GM21723 (cell line): ENCODE measurements around the gene SCAP.
"Not testable (repeated sequence)": the region's sequence is repeated elsewhere in the genome, so short reads cannot be mapped to it uniquely, and the experiment has no call there.

Source experiments
- ATAC-seq: cut with Tn5 transposase; IDR thresholded peaks from one replicate; pipeline ENCODE4 v1.9.1; 2021; ENCODE audit warnings: mild to moderate bottlenecking, moderate library complexity; ENCODE audit not compliant: unreplicated experiment

Gene SCAP

DNA sequence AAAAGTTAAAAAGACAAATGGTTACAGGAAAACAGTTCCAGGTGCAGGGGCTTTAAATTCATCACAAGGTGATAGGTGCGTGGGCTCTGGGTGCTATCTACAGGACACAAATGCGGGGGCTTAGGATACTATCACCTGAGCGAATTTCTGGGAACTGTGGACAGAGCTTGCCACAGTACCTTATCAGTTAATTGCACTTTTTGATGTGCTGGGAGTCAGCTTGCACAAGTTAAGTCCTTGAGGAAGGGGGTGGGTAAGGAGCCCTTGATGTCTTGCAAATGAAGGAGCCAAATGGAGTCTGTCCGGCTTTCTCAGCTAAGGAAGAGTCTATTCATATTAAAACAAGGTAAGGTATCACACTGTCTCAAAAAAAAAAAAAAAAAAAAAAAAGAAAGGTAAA, 6.0 kb upstream of the SCAP start:
- ATAC-seq = not testable (repeated sequence)

DNA sequence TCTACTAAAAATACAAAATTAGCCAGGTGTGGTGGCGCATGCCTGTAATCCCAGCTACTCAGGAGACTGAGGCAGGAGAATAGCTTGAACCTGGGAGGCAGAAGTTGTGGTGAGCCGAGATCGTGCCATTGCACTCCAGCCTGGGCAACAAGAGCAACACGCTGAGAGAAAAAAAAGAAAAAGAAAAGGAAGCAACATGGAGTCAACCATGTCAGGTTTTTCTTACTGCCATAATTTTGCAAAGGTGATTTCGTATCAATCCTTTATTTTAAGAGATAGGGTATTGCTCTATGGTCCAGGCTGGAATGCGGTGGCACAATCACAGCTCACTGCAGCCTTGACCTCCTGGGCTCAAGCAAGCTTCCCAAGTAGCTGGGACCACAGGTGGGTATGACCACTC, 4.5 kb upstream of the SCAP start:
- ATAC-seq = not testable (repeated sequence)

DNA sequence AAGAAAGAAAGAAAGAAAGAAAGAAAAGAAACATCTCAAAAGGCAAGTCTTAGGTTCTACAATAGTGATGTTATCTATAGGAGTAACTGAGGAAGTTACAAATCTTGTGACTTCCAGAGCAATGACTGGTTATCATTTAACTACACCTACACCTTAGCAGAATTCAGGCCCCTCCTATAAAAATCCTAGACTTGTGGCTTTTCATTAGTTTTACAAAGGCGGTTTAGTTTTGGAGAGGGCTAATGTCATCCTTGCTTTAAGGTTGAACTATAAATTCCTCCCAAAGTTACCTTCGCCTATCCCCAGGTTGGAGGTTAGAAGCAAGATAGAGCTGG, 4.1 kb upstream of the SCAP start:
- no peak for ATAC-seq

DNA sequence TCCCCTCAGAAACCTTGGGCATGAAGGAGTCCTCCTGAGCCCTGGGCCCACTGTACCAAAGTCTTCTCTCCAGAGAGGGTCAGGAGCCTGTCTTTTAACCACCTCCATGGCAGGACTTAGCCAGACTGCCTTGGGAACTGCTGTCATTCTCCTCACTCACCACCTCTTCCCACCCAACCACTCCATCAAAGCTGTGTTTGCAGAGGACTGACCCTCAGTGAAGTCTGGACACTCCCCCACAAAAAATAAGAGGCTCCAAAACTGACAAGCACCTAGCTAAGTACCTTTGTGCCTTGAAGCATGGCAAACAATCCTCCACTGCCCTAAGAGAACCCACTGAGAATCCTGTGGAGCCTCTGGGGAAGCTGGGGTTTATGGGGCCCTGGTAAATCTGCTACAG, 2.3 kb upstream of the SCAP start:
- ATAC-seq = no peak

DNA sequence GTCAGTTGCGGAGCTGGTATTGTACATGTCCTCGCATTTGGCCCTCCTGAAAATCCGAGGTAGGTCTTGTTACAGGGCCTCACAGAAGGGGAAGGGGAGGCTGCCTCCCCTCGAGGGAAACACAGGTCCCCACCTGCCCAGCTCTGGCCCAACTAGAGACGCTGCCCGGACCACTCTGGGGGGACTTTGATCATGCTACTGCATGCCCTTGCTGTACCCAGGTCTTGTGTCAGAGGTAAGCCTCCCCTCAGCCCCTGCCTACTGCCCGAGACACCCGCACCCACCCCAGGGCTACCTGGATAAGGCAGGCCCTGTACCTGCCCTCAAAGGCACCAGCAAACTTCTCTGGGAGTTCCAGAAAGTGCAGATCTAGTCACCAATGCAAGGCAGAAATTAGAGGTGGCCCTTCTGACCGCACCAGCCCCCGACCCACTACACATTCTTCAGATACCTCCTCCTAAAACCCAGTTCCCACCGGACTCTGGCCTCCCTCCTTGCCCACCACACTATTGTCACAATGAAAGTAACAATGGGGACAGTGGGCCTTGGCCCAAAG, 981 bp upstream of the SCAP start:
- ATAC-seq = no peak

DNA sequence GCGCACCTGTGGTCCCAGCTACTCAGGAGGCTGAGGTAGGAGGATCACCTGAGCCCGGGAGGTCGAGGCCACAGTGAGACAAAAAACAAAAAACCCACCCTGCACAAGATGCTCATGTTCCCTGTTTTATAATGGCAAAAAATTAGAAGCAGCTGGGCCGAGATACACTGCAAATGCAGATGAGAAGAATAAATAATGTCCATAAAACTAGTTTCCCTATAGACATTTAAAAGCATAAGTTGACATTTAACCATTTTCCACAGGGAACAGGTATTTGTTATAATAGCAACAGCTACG, 537 bp upstream of the SCAP start:
- ATAC-seq = no peak

DNA sequence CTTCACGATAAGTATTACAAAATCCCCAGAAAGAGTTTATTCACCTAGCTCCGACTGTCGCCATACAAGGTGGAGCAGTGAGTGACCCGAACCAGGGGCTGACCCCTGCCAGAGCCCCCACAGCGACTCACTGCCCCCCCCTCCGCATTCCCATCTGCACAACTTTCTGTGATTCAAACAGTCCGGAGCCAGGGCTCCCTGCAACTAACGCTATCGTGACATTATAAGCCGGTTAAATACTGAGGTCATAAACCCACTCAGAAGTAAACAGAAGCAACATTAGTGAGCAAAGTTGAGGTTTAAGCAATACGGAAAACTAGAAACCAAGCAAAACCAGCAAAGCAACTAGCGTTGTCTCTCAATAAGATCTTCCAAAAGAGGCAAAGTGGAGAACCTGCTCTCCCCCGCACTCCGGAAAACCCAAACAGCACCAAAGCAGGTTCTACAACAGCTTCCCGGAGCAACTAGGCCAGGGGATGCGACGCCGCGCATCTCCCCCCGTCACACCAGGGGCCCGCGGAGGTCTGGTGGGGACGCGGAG, 642 bp downstream of the SCAP start:
- ATAC-seq = no peak

DNA sequence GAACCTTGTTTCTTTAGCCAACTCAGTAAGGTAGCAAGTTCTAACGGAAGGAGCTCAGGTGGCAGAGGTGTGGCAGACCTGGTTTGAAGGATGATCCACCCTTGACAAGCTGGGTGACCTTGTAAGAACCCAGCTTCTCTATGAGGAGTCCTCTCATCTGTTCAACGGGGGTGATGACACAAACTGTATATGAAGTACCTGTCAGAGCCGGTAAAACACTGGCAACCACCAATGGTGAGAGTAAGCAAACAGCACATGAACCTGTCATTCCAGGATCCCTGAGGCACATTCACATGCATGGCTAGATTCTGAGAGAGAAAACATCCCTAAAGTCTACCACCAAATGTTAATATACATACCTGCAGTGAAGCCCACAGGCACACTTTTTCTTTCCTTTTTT, 2.4 kb downstream of the SCAP start:
- no peak for ATAC-seq

DNA sequence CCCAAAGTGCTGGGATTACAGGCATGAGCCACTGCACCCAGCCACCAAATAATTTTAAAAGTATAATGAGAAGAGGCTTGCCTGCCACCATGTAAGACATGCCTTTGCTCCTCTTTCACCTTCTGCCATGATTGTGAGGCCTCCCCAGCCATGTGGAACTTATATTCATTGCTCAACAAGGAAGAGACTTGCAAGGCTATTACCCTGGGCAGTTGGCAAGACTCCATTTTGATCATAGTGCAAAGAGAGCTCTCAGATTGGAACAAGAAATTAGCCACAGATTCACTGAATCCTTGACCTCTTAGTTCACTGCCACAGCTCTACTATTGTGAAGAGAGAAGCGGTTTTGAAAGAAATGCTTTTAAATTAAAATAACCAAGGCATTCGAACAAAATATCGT, 6.1 kb downstream of the SCAP start:
- no peak for ATAC-seq

DNA sequence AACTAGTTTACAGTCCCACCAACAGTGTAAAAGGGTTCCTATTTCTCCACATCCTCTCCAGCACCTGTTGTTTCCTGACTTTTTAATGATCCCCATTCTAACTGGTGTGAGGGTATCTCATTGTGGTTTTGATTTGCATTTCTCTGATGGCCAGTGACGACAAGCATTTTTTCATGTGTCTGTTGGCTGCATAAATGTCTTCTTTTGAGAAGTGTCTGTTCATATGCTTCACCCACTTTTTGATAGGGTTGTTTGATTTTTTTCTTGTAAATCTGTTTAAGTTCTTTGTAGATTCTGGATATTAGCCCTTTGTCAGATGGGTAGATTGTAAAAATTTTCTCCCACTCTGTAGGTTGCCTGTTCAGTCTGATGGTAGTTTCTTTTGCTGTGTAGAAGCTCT, 7.4 kb downstream of the SCAP start:
- ATAC-seq = not testable (repeated sequence)

DNA sequence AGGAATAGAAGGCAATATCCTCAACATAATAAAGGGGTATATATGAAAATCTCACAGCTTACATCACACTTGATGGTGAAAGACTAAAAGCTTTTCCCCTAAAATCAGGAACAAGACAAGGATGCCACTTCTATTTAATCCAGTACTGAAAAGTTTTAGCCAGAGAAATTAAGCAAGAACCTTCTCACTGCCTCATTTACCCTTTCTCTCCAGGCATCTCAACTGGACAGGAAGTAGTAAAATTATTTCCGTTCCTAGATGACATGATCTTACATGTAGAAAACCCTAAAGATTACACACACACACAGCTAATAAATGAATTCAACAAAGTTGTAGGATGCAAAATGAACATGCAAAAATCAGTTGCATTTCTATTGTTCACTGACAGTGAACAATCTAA, 11.2 kb downstream of the SCAP start:
- ATAC-seq = no peak

DNA sequence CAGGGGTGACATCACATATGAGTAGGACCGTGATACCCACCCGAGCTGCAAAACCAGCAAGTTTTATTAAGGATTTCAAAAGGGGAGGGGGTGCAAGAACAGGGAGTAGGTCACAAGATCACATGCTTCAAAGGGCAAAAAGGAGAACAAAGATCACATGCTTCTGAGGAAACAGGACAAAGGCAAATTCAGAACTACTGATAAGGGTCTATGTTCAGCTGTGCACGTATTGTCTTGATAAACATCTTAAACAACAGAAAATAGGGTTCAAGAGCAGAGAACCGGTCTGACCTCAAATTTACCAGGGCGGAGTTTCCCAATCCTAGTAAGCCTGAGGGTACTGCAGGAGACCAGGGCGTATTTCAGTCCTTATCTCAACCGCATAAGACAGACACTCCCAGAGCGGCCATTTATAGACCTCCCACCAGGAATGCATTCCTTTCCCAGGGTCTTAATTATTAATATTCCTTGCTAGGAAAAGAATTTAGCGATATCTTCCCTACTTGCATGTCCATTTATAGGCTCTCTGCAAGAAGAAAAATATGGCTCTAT, 16.1 kb downstream of the SCAP start:
- not testable (repeated sequence) for ATAC-seq

DNA sequence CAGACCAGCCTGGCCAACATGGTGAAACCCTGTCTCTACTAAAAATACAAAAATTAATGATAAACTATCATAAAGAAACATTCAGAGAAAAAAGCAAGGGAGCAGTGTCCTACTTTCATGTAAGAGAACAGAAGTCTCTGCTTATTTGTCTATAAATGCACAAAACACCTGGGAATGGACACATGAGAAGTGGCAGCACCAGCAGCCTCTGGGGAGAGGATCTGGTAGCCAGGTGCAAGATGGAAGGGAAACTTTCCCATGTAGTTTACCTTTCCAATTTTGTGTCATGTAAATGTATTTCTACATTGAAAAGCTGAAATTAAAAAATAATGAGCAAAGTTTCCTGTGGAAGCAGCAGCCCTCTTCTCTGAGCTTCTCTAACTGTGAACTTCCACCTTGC, 18.8 kb downstream of the SCAP start:
- ATAC-seq = no peak

DNA sequence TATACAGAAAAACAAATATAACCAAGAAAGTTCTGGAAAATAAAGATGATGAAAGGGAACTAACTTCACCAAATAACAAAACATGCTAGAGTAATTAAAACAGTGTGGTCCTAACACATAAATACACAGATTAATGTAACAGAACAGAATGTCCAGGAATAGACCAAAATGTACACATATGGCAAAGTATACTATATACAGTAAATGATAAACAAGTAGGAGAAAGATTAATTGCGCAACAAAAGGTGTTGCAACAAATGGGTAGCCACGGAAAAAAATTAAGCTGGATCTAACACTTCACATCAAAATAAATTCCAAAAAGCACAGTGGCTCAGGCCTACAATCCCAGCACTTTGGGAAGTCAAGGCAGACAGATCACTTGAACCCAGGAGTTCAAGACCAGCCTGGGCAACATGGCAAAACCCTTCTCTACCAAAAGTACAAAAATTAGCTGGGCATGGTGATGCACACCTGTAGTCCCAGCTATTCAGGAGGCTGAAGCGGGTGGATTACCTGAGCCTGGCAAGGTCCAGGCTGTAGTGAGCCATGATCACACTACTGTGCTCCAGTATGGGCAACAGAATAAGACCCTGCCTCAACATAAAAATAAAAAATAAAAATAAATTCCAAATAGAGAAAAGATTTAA, 19.8 kb downstream of the SCAP start:
- ATAC-seq = no peak

DNA sequence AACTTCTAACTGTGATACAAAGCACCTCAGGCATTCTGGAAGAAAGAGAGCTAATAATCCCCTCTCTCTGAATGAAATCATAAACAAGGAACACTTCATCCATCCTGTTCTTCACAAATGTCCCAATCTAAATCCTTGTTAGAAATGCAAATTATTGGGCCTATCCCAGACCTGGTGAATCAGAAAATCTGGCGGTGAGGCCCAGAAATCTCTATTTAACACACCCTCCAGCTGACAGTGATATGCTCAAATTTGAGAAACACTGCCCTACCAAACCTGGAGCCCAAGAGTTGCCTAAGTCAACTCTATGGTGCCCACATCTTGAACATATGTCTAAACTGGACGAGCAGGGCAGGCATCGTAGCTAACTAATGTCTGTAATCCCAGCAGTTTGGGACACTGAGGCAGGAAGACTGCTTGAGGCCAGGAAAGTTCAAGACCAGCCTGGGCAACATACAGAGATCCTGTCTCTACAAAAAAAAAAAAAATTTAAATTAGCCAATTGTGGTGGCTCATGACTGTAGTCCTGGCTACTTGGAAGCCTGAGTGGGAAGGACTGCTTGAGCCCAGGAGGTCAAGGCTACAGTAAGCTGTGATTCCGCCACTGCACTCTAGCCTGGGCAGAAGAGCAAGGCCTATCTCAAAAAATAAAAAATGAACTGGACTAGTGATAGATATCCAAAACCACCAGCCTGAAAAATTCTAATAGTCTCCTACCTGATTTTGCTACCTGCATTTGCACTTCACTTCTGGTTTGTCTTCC, 23.1 kb downstream of the SCAP start:
- no peak for ATAC-seq

DNA sequence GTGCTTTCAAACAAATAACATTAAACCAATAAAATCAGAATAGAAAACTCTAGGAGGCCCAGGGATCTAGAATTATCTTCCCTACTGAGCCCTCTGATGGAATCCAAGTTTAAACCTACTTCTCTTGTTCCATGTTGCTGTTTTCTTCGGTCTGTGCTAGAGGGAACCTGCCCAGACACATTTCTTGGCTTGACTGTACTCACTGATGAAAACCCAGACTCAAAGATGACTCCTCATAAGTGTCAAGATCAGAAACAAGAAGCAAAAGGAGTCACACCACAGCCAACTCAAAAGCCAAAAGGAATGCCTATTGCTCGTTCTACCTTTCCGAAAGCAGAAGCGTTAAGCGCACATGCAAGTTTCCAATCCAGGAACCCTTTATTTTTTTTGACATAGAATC, 31.6 kb downstream of the SCAP start:
- no peak for ATAC-seq

DNA sequence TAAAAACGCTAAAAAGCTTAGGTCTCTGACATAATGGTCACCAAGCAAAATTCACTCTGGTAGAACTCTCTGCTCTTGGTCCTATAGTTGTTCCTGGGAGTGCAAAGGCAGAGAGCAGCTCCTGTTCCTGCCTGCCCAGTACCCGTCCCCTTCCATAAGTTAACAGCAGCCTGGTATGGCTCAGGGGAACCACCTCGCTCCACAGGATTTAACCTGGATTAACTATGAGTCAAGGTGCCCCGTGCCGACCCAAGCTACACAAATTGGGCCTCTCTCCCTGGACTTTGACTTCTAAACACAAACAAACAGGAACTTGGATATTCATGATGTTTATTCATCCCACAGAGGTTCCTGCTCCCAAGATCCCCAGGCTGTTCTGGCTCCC, 32.1 kb downstream of the SCAP start:
- no peak for ATAC-seq

DNA sequence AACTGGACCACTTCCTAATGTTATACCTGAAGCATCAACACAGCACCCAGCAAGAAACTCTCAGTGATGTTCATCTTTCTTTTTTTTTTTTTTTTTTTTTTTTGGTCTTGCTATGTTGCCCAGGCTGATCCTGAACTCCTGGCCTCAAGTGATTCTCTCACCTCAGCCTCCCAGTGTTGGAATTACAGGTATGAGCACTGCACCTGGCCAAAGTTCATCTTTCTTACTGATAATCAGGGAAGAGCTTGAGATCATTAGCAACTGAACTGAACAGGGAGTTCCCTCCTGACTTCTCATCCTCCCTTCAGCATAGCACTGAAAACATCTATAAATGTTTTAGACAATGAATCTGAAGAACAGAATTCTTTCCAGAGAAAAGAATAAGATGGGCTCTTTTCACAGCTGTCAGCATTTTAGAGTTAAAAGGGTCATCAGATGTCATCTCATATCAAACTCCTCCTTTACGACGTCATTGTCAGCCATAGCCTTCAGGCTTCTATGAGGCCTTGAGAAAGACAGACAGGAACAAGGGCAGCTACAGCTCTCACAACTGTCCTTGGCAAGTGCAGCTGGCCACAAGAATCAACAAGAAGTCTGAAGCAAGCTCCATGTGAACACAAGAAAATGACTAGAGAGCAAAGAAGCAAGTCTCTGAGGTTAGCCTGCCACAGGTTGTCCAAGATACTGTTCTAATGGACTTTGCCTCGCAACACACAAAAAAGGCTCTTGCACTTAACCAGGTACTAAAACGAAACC, 33.8 kb downstream of the SCAP start:
- ATAC-seq = no peak

DNA sequence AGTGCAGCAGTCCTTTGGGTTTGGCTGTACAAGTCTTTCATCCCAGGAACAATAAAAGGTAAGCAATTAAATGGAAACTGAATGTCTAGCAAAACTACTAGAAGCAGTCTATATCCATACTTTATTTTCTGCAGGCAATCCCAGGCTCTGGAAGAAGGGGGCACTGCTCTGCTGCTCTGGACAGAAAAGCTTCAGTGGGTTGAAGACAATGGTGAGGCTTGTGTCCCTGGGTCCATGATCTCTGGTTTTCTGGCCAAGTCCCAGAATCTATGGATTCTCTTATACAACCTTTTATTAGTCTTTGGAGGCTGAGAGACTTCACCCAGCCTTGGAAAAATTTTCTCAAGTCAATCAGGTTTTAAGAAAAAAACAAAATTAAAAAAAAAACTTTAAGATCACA, 35.6 kb downstream of the SCAP start:
- no peak for ATAC-seq

DNA sequence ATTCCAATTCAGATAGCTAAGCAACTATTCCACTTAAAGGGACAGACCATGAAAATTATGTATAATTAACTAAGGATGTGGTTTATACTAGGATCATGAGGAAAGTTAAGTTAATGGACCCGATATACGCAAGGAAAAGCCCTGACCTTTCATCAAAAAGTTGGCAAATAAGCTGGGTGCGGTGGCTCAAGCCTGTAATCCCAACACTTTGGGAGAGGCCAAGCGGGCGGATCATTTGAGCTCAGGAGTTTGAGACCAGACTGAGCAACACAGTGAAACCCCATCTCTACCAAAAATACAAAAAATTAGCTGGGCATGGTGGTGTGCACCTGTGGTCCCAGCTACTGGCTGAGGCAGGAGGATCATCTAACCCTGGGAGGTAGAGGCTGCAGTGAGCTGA, 39.6 kb downstream of the SCAP start:
- no peak for ATAC-seq

DNA sequence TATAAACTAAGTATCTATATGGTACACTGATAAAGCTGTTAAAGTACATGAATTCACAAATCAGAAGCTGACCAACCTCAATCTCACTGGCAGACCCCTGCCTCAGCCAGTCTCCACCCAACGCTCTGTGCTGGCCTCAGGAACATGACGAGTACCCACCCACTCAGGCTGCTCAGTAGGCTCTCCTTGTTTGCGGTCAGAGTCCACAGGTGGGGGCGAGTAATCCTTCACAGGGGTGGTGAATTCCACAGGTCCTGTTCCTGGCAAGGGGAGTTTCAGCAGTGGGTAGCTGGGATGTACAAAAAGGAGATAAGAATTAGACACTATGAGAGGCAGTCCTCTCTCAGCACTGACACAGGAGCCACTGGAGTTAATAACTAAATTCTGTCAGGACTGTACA, 40.9 kb downstream of the SCAP start:
- no peak for ATAC-seq

DNA sequence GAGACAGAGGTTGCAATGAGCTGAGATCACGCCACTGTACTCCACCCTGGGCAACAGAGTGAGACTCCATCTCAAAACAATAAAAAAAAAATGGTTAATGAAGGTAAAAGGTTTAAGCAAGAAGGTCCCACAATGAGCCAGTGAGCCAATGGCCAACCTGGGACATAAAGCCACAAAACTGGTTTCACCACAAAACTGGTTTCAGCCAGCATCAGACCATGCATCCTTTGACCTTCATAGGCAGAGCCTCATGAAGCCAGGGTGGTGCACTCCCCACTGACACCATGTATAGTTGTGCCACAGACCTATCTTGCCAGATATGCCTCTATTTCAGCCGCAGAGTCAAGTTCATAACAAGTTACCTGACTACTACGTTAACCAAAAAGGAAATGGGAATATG, 41.9 kb downstream of the SCAP start:
- no peak for ATAC-seq
